Vagina (tissue), 2 donors: ENCODE data around the gene HNRNPLL.

ENCODE experiments used
- POLR2A ChIP-seq, 2 donors: fragments of 450-650 bp; IDR thresholded peaks; one replicate each; pipeline ENCODE4 v1.6.1; 2017; ENCODE audit warnings: antibody characterized with exemption in 2 of 2, mild to moderate bottlenecking in 2 of 2, moderate library complexity in 2 of 2
- POLR2AphosphoS5 ChIP-seq, 2 donors: sonication (generic); formaldehyde crosslinking; IDR thresholded peaks; one replicate each; pipeline ENCODE4 v1.9.0; 2017; ENCODE audit warnings: antibody characterized with exemption in 2 of 2, mild to moderate bottlenecking in 2 of 2, low read depth in 1 of 2; ENCODE audit not compliant: insufficient read depth in 1 of 2
- TF ChIP-seq, protein P1 (sequence below), 3 experiments: fragments of 450-650 bp in 2 of 3; fragments of 200-600 bp in 1 of 3; sonication (generic) in 1 of 3; IDR thresholded peaks; one replicate each; pipeline ENCODE4 v1.5.1; 2017 to 2019; ENCODE audit warnings: antibody characterized with exemption in 3 of 3, mild to moderate bottlenecking in 2 of 3, moderate library complexity in 2 of 3

DNA sequence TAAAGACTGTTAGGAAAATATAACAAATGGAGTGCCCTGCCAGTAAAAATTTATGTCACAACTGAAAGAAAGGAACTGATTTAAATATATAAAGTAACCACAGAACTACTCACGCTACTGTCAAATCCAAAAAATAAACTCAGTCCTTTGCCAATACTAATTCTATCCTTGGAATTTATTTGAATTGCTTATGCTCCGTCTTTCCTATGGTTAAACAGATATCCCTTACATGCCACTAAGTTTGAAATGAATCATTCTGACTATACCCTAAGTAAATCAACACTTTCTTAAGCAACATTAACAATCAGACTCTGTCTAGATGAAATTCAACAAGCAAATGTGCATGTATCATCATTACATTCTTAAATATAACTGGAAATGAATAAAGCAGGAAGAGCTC lies 9.8 kb downstream of the HNRNPLL start:
- TF ChIP-seq, protein P1, sequence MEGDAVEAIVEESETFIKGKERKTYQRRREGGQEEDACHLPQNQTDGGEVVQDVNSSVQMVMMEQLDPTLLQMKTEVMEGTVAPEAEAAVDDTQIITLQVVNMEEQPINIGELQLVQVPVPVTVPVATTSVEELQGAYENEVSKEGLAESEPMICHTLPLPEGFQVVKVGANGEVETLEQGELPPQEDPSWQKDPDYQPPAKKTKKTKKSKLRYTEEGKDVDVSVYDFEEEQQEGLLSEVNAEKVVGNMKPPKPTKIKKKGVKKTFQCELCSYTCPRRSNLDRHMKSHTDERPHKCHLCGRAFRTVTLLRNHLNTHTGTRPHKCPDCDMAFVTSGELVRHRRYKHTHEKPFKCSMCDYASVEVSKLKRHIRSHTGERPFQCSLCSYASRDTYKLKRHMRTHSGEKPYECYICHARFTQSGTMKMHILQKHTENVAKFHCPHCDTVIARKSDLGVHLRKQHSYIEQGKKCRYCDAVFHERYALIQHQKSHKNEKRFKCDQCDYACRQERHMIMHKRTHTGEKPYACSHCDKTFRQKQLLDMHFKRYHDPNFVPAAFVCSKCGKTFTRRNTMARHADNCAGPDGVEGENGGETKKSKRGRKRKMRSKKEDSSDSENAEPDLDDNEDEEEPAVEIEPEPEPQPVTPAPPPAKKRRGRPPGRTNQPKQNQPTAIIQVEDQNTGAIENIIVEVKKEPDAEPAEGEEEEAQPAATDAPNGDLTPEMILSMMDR (IDR thresholded peaks at IDR 0.05): no peak
- TF ChIP-seq POLR2A (IDR thresholded peaks at IDR 0.05) (no peak), POLR2AphosphoS5 (IDR thresholded peaks at IDR 0.05; ENCODE audit: insufficient read depth in 1 of 2, low read depth in 1 of 2) (no peak)
